Neural cell (in vitro differentiated cells): ENCODE results near the gene ZSCAN5A. TPM values are rescaled to one million over a fixed set of nuclear protein-coding genes. Genes with fewer than 3 reads are reported as not detected.
"Not testable (repeated sequence)": the region's sequence is repeated elsewhere in the genome, so short reads cannot be mapped to it uniquely, and the experiment has no call there.

ENCODE experiments used
- H2AFZ ChIP-seq: fragments of 200-600, 300-800 bp; sonication (generic), shearing (Covaris generic); 2 replicates; pipeline ENCODE4 v1.6.0; 2014; ENCODE audit warnings: low read depth, mild to moderate bottlenecking, antibody characterized with exemption, low read length, moderate library complexity
- H3F3A ChIP-seq: fragments of 200-600 bp; shearing (Covaris generic); 2 replicates; pipeline ENCODE4 v1.6.1; 2016; ENCODE audit warnings: mild to moderate bottlenecking, moderate library complexity, mixed read lengths, antibody characterized with exemption, low read length; ENCODE audit not compliant: insufficient read depth, poor library complexity, severe bottlenecking
- H3K27ac ChIP-seq: fragments of 200-600, 300-800 bp; sonication (generic), shearing (Covaris generic); 2 replicates; pipeline ENCODE4 v1.5.1; 2014; ENCODE audit warnings: mild to moderate bottlenecking, low read length, moderate library complexity
- H3K27me3 ChIP-seq: fragments of 300-800, 200-600 bp; sonication (generic), shearing (Covaris generic); 2 replicates; pipeline ENCODE4 v1.6.0; 2014; ENCODE audit warnings: mild to moderate bottlenecking, low read depth, low read length, moderate library complexity; ENCODE audit not compliant: insufficient read depth
- H3K36me3 ChIP-seq: fragments of 300-800, 200-600 bp; sonication (generic), shearing (Covaris generic); 2 replicates; pipeline ENCODE4 v1.5.1; 2014; ENCODE audit warnings: mild to moderate bottlenecking, antibody characterized with exemption, low read length, moderate library complexity; ENCODE audit not compliant: insufficient read depth
- H3K4me2 ChIP-seq: fragments of 300-800, 200-600 bp; sonication (generic), shearing (Covaris generic); 2 replicates; pipeline ENCODE4 v1.6.0; 2014; ENCODE audit warnings: mild to moderate bottlenecking, low read length
- H3K4me3 ChIP-seq: fragments of 300-800, 200-600 bp; sonication (generic), shearing (Covaris generic); 2 replicates; pipeline ENCODE4 v1.5.1; 2014; ENCODE audit warnings: mild to moderate bottlenecking, low read length, moderate library complexity
- H3K79me2 ChIP-seq: fragments of 200-600 bp; shearing (Covaris generic); replicated peaks from 2 replicates; pipeline ENCODE4 v1.6.0; 2014; ENCODE audit warnings: mild to moderate bottlenecking, low read length, moderate library complexity; ENCODE audit not compliant: insufficient read depth
- H3K9ac ChIP-seq: fragments of 300-800, 200-600 bp; sonication (generic), shearing (Covaris generic); 2 replicates; pipeline ENCODE4 v1.6.1; 2016; ENCODE audit warnings: mild to moderate bottlenecking, low read length, mixed read lengths
- H3K9me2 ChIP-seq: fragments of 200-600 bp; shearing (Covaris generic); 2 replicates; pipeline ENCODE4 v1.6.1; 2016; ENCODE audit warnings: mild to moderate bottlenecking, low read length, mixed read lengths; ENCODE audit not compliant: insufficient read depth
- H3K9me3 ChIP-seq: fragments of 200-600, 300-800 bp; sonication (generic), shearing (Covaris generic); 2 replicates; pipeline ENCODE4 v1.6.1; 2016; ENCODE audit warnings: mild to moderate bottlenecking, mixed run types, low read length, moderate library complexity, mixed read lengths
- H4K20me1 ChIP-seq: fragments of 200-600 bp; shearing (Covaris generic); 2 replicates; pipeline ENCODE4 v1.6.1; 2016; ENCODE audit warnings: mild to moderate bottlenecking, mixed run types; ENCODE audit not compliant: insufficient read depth
- CTCF ChIP-seq: fragments of 450-650 bp; IDR thresholded peaks from 2 replicates; pipeline ENCODE4 v1.5.1; 2014; ENCODE audit warnings: antibody characterized with exemption, mild to moderate bottlenecking, moderate library complexity; ENCODE audit not compliant: poor library complexity, severe bottlenecking
- EP300 ChIP-seq: fragments of 450-650 bp; conservative IDR thresholded peaks from 2 replicates; pipeline ENCODE4 v1.6.1; 2014; ENCODE audit warnings: antibody characterized with exemption, mild to moderate bottlenecking, moderate library complexity; ENCODE audit not compliant: poor library complexity, severe bottlenecking
- EZH2 ChIP-seq: fragments of 200-600, 300-800 bp; shearing (Covaris generic), sonication (generic); IDR thresholded peaks from 2 replicates; pipeline ENCODE4 v1.6.1; 2014; ENCODE audit warnings: antibody characterized with exemption, low read length, borderline replicate concordance, mild to moderate bottlenecking; ENCODE audit not compliant: insufficient read depth, poor library complexity, severe bottlenecking
- MXI1 ChIP-seq: fragments of 450-650 bp; conservative IDR thresholded peaks from 2 replicates; pipeline ENCODE4 v1.6.1; 2014; ENCODE audit warnings: antibody characterized with exemption, mild to moderate bottlenecking; ENCODE audit not compliant: poor library complexity, severe bottlenecking
- POLR2AphosphoS5 ChIP-seq: IDR thresholded peaks from 2 replicates; pipeline ENCODE4 v1.6.1; 2012
- RAD21 ChIP-seq: fragments of 450-650 bp; conservative IDR thresholded peaks from 2 replicates; pipeline ENCODE4 v1.6.1; 2014; ENCODE audit warnings: antibody characterized with exemption, mild to moderate bottlenecking, moderate library complexity
- SMC3 ChIP-seq: fragments of 450-650 bp; conservative IDR thresholded peaks from 2 replicates; pipeline ENCODE4 v1.6.1; 2014; ENCODE audit warnings: antibody characterized with exemption, mild to moderate bottlenecking, moderate library complexity; ENCODE audit not compliant: poor library complexity
- TAF1 ChIP-seq: IDR thresholded peaks from 2 replicates; pipeline ENCODE4 v1.6.1; 2012; ENCODE audit warnings: low read depth
- polyA plus RNA-seq: library from polyadenylated mRNA; depleted of rRNA; stranded (reverse); fragments of >200 nt; gene quantifications from 2 replicates; pipeline ENCODE4 v1.2.3, GENCODE V29; 2014
- TF ChIP-seq, protein P1 (sequence below): IDR thresholded peaks from 2 replicates; pipeline ENCODE4 v1.6.1; 2012; ENCODE audit warnings: borderline replicate concordance

The ZSCAN5A gene
- polyA plus RNA-seq, 1 donor from 2014 or later = 9.2 TPM

- H3F3A ChIP-seq = no peaks in the 10 kb centered on the region
- no peaks in the 10 kb centered on the region for H3K9me2 ChIP-seq
- H3K9me3 ChIP-seq = peaks cover 3% of the 10 kb centered on the region
- no peak overlapping the region for H3K4me2 ChIP-seq
- H3K9ac ChIP-seq = no peak overlapping the region
- H2AFZ ChIP-seq = no peak overlapping the region
- TF ChIP-seq MXI1 (no peak), POLR2AphosphoS5 (no peak), SMC3 (no peak), CTCF (no peak), RAD21 (no peak), TAF1 (no peak), EP300 (no peak), EZH2 (no peak)
- no peak overlapping the region for H3K4me3 ChIP-seq
- no peaks in the 10 kb centered on the region for H3K27me3 ChIP-seq
- no peaks in the 10 kb centered on the region for H3K79me2 ChIP-seq
- H3K27ac ChIP-seq = no peak overlapping the region
- H4K20me1 ChIP-seq = no peaks in the 10 kb centered on the region
- H3K36me3 ChIP-seq = no peaks in the 10 kb centered on the region
These were observed 32.6 kb upstream of the ZSCAN5A start for GRCh38 chr19:56347163-56347778.

- Histone ChIP-seq H2AFZ (no peak overlapping the region), H3K27ac (no peak overlapping the region), H3K4me2 (no peak overlapping the region), H3K27me3 (no peaks in the 10 kb centered on the region), H3F3A (no peaks in the 10 kb centered on the region), H3K79me2 (no peaks in the 10 kb centered on the region), H3K9ac (no peak overlapping the region), H3K36me3 (no peaks in the 10 kb centered on the region), H3K9me3 (peaks cover 15% of the 10 kb centered on the region), H3K9me2 (no peaks in the 10 kb centered on the region), H3K4me3 (no peak overlapping the region), H4K20me1 (no peaks in the 10 kb centered on the region)
- TF ChIP-seq, protein P1, sequence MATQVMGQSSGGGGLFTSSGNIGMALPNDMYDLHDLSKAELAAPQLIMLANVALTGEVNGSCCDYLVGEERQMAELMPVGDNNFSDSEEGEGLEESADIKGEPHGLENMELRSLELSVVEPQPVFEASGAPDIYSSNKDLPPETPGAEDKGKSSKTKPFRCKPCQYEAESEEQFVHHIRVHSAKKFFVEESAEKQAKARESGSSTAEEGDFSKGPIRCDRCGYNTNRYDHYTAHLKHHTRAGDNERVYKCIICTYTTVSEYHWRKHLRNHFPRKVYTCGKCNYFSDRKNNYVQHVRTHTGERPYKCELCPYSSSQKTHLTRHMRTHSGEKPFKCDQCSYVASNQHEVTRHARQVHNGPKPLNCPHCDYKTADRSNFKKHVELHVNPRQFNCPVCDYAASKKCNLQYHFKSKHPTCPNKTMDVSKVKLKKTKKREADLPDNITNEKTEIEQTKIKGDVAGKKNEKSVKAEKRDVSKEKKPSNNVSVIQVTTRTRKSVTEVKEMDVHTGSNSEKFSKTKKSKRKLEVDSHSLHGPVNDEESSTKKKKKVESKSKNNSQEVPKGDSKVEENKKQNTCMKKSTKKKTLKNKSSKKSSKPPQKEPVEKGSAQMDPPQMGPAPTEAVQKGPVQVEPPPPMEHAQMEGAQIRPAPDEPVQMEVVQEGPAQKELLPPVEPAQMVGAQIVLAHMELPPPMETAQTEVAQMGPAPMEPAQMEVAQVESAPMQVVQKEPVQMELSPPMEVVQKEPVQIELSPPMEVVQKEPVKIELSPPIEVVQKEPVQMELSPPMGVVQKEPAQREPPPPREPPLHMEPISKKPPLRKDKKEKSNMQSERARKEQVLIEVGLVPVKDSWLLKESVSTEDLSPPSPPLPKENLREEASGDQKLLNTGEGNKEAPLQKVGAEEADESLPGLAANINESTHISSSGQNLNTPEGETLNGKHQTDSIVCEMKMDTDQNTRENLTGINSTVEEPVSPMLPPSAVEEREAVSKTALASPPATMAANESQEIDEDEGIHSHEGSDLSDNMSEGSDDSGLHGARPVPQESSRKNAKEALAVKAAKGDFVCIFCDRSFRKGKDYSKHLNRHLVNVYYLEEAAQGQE = no peak
- no peak for TF ChIP-seq RAD21
- TF ChIP-seq EP300 = no peak
- no peak for TF ChIP-seq EZH2
These were observed 27.3 kb upstream of the ZSCAN5A start for GRCh38 chr19:56341948-56342347.

GRCh38 chr19:56339031-56339430 lies 24.4 kb upstream of the ZSCAN5A start:
- not testable (repeated sequence) for H3K79me2 ChIP-seq, H3K36me3 ChIP-seq, H3K27ac ChIP-seq, H3K9me2 ChIP-seq, H3K4me2 ChIP-seq, H4K20me1 ChIP-seq, H3K4me3 ChIP-seq, H3F3A ChIP-seq, H3K27me3 ChIP-seq, H3K9ac ChIP-seq, H2AFZ ChIP-seq
- H3K9me3 ChIP-seq = peaks cover 14% of the 10 kb centered on the region

GRCh38 chr19:56337077-56337476 lies 22.4 kb upstream of the ZSCAN5A start:
- H3K27me3 ChIP-seq = not testable (repeated sequence)

GRCh38 chr19:56335371-56335770 lies 20.7 kb upstream of the ZSCAN5A start:
- not testable (repeated sequence) for H3K27ac ChIP-seq, H2AFZ ChIP-seq, H3K4me2 ChIP-seq, H3K9me3 ChIP-seq, H3K79me2 ChIP-seq, H3K36me3 ChIP-seq, H3K4me3 ChIP-seq, H3K27me3 ChIP-seq, H3F3A ChIP-seq, H4K20me1 ChIP-seq, H3K9me2 ChIP-seq, H3K9ac ChIP-seq

More at GRCh38 chr19:56337077-56337476, 22.4 kb upstream of the ZSCAN5A start:
- H3K27ac ChIP-seq, H3K4me3 ChIP-seq, H3K9me2 ChIP-seq, H3F3A ChIP-seq, H2AFZ ChIP-seq, H3K4me2 ChIP-seq, H3K9ac ChIP-seq, H4K20me1 ChIP-seq, H3K79me2 ChIP-seq, H3K36me3 ChIP-seq: not testable (repeated sequence)
- peaks cover 11% of the 10 kb centered on the region for H3K9me3 ChIP-seq
